Measurements from ENCODE around the gene HPS1.

DNA sequence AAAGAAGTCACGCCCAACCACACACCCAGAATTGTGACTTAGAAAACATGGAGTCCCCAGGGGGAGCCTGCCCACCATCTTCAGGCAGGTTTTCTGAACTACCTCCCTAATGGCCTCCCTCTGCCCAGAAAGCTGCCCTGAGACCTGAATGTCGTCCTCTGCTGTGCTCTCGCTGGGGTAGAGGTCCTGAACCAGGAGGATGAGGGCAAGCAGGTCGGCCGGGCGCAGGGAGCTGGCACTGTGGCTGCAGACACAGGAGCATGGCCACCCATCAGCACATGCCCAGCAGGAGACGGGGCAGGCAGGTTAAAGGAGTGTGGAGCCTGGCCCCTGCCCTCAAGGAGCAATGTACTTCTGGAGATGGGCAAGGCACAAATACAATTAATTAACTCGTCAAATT, 16.3 kb downstream of the HPS1 start:
- TF ChIP-seq, protein P1, sequence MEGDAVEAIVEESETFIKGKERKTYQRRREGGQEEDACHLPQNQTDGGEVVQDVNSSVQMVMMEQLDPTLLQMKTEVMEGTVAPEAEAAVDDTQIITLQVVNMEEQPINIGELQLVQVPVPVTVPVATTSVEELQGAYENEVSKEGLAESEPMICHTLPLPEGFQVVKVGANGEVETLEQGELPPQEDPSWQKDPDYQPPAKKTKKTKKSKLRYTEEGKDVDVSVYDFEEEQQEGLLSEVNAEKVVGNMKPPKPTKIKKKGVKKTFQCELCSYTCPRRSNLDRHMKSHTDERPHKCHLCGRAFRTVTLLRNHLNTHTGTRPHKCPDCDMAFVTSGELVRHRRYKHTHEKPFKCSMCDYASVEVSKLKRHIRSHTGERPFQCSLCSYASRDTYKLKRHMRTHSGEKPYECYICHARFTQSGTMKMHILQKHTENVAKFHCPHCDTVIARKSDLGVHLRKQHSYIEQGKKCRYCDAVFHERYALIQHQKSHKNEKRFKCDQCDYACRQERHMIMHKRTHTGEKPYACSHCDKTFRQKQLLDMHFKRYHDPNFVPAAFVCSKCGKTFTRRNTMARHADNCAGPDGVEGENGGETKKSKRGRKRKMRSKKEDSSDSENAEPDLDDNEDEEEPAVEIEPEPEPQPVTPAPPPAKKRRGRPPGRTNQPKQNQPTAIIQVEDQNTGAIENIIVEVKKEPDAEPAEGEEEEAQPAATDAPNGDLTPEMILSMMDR (IDR thresholded peaks at IDR 0.05): no peak
- no peak for TF ChIP-seq POLR2A (IDR thresholded peaks at IDR 0.05)
